GM06990 (cell line): Measurements from ENCODE around the gene BANK1.

Source experiments
- DNase-seq: peaks from one replicate; pipeline ENCODE4 v3.0.0-alpha.2; 2011; ENCODE audit not compliant: insufficient read length; ENCODE audit errors: extremely low read depth
- H3K27me3 ChIP-seq: replicated peaks from 2 replicates; pipeline ENCODE4 v1.6.0; 2011; ENCODE audit warnings: low read length; ENCODE audit not compliant: control insufficient read depth, insufficient read depth
- H3K36me3 ChIP-seq: 2 replicates; pipeline ENCODE4 v1.5.1; 2011; ENCODE audit warnings: low read length; ENCODE audit not compliant: control insufficient read depth, insufficient read depth
- H3K4me3 ChIP-seq: replicated peaks from 2 replicates; pipeline ENCODE4 v1.5.1; 2011; ENCODE audit warnings: low read depth, mild to moderate bottlenecking, control low read depth, low read length
- CTCF ChIP-seq: IDR thresholded peaks from 2 replicates; pipeline ENCODE4 v1.5.1; 2011; ENCODE audit warnings: low read length, control low read depth, mild to moderate bottlenecking, inconsistent platforms; ENCODE audit not compliant: insufficient read depth, poor library complexity, severe bottlenecking

Gene BANK1

DNA sequence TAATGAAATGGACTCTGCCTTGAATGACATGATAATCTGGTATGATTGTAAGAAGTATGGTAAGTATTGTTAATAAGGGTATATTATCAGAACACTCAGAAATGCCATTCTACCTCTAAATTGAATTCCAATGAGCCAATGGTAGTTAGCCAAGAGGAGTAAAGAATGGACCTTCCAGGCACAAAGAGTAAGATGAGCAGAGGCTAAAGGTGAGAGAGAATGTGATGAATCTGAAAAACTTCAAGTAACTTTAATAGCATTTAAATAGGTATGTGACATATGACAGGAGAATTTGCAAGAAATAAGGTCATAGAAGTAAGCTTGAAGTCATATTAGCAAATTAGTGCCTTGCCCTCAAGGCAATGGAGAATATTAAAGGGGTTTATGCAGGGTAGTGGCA, 152.4 kb downstream of the BANK1 start:
- no peak for DNase-seq
- H3K27me3 ChIP-seq = no peaks in the 10 kb centered on the region
- no peak overlapping the region for H3K4me3 ChIP-seq
- H3K36me3 ChIP-seq = no peaks in the 10 kb centered on the region
- TF ChIP-seq CTCF = no peak

- DNase-seq = no peak
- H3K4me3 ChIP-seq = no peak overlapping the region
- TF ChIP-seq CTCF = no peak
- no peaks in the 10 kb centered on the region for H3K36me3 ChIP-seq
- no peaks in the 10 kb centered on the region for H3K27me3 ChIP-seq
These were observed 154.1 kb downstream of the BANK1 start for GRCh38 chr4:101944649-101945048.

GRCh38 chr4:101948055-101948454, 157.5 kb downstream of the BANK1 start:
- Histone ChIP-seq H3K4me3 (no peak overlapping the region), H3K36me3 (no peaks in the 10 kb centered on the region), H3K27me3 (no peaks in the 10 kb centered on the region)
- TF ChIP-seq CTCF = no peak
- no peak for DNase-seq

- no peak for DNase-seq
- Histone ChIP-seq H3K4me3 (no peak overlapping the region), H3K36me3 (no peaks in the 10 kb centered on the region), H3K27me3 (no peaks in the 10 kb centered on the region)
- TF ChIP-seq CTCF = no peak
These were observed 158.4 kb downstream of the BANK1 start for GRCh38 chr4:101948951-101949350.

- DNase-seq = no peak
- Histone ChIP-seq H3K4me3 (no peak overlapping the region), H3K36me3 (no peaks in the 10 kb centered on the region), H3K27me3 (no peaks in the 10 kb centered on the region)
- no peak for TF ChIP-seq CTCF
These were observed 159.9 kb downstream of the BANK1 start for GRCh38 chr4:101950258-101950979.

GRCh38 chr4:101952985-101953384, 162.5 kb downstream of the BANK1 start:
- no peak overlapping the region for H3K4me3 ChIP-seq
- DNase-seq = no peak
- H3K27me3 ChIP-seq = no peaks in the 10 kb centered on the region
- TF ChIP-seq CTCF = no peak
- no peaks in the 10 kb centered on the region for H3K36me3 ChIP-seq
